H1 (cell line): ENCODE results near the gene SLC23A3. TPM values are rescaled to one million over a fixed set of nuclear protein-coding genes. Genes with fewer than 3 reads are reported as not detected.

ENCODE experiments used
- CTCF ChIA-PET: fragments of 300-600 bp; sonication (Branson Sonifier 250); formaldehyde crosslinking; loops from one replicate; lab custom pipeline; 2021; ENCODE audit not compliant: partially characterized antibody; lab: Charles Lee
- POLR2A ChIA-PET: fragments of 300-600 bp; sonication (Branson Sonifier 250); formaldehyde crosslinking; loops from one replicate; lab custom pipeline; 2021; ENCODE audit warnings: inconsistent platforms; ENCODE audit not compliant: partially characterized antibody; lab: Charles Lee
- DNase-seq, 2 experiments: peaks; one replicate each; pipeline versions ENCODE4 v3.0.0 to v3.0.0-alpha.2; 2010 to 2022; ENCODE audit warnings: low spot score in 2 of 2, low read depth in 1 of 2, mixed read lengths in 1 of 2
- FAIRE-seq: peaks from 2 replicates; lab custom pipeline; 2011; peaks lifted over from hg19 to GRCh38; lab: Jason Lieb, UNC
- H2AFZ ChIP-seq: 2 replicates; pipeline ENCODE4 v1.8.1; 2012; ENCODE audit warnings: low read length, inconsistent platforms
- H2AK5ac ChIP-seq: 2 replicates; pipeline ENCODE4 v1.6.1; 2013; ENCODE audit warnings: low read depth, low read length
- H2BK120ac ChIP-seq: replicated peaks from 2 replicates; pipeline ENCODE3; 2013; ENCODE audit warnings: low read depth, low read length, inconsistent platforms
- H2BK12ac ChIP-seq: 2 replicates; pipeline ENCODE4 v1.6.1; 2013; ENCODE audit warnings: low read depth, low read length
- H2BK15ac ChIP-seq: 2 replicates; pipeline ENCODE4 v1.6.1; 2013; ENCODE audit warnings: low read length
- H2BK20ac ChIP-seq: 2 replicates; pipeline ENCODE4 v1.6.1; 2013; ENCODE audit warnings: low read length
- H2BK5ac ChIP-seq: 2 replicates; pipeline ENCODE4 v1.6.1; 2013; ENCODE audit warnings: low read depth, low read length
- H3K14ac ChIP-seq: 2 replicates; pipeline ENCODE4 v1.6.1; 2013; ENCODE audit warnings: inconsistent platforms; ENCODE audit not compliant: insufficient read length
- H3K18ac ChIP-seq: 2 replicates; pipeline ENCODE4 v1.6.1; 2013; ENCODE audit warnings: low read length; ENCODE audit errors: extremely low read depth
- H3K23ac ChIP-seq: 2 replicates; pipeline ENCODE4 v1.6.1; 2013; ENCODE audit warnings: inconsistent platforms; ENCODE audit not compliant: insufficient read length
- H3K23me2 ChIP-seq: 2 replicates; pipeline ENCODE4 v1.6.1; 2013; ENCODE audit warnings: low read depth, low read length
- H3K27ac ChIP-seq: 2 replicates; pipeline ENCODE4 v1.6.1; 2011; ENCODE audit warnings: low read depth, low read length, inconsistent platforms
- H3K27me3 ChIP-seq, 4 experiments: replicated peaks in 1 of 4; 1 replicate in 1 of 4; 2 replicates in 3 of 4; pipeline versions ENCODE4 v1.6.1 to v1.8.1; 2011 to 2013; ENCODE audit warnings: low read length in 3 of 4, mild to moderate bottlenecking in 3 of 4, inconsistent platforms in 2 of 4, mixed read lengths in 2 of 4, moderate library complexity in 1 of 4; ENCODE audit not compliant: control insufficient read depth in 3 of 4, insufficient read depth in 3 of 4; ENCODE audit errors: extremely low read depth in 1 of 4
- H3K36me3 ChIP-seq, 4 experiments: 2 replicates each; pipeline versions ENCODE4 v1.6.1 to v1.8.1; 2011 to 2013; ENCODE audit warnings: mild to moderate bottlenecking in 4 of 4, low read length in 3 of 4, moderate library complexity in 2 of 4, control low read depth in 1 of 4, inconsistent platforms in 1 of 4; ENCODE audit not compliant: insufficient read depth in 4 of 4, control insufficient read depth in 2 of 4
- H3K4ac ChIP-seq: replicated peaks from 2 replicates; pipeline ENCODE3; 2013; ENCODE audit warnings: low read length, low read depth, mixed read lengths, inconsistent platforms; ENCODE audit not compliant: insufficient read length
- H3K4me1 ChIP-seq, 4 experiments: replicated peaks in 1 of 4; 1 replicate in 1 of 4; 2 replicates in 3 of 4; pipeline versions ENCODE4 v1.6.1 to v1.8.1; 2011 to 2013; ENCODE audit warnings: low read length in 3 of 4, inconsistent platforms in 2 of 4, mixed read lengths in 1 of 4; ENCODE audit not compliant: insufficient read depth in 4 of 4, control insufficient read depth in 3 of 4
- H3K4me2 ChIP-seq, 2 experiments: 2 replicates each; pipeline versions ENCODE4 v1.6.1 to v1.8.1; 2011 to 2013; ENCODE audit warnings: low read depth in 2 of 2, low read length in 2 of 2, control low read depth in 1 of 2, inconsistent platforms in 1 of 2, mild to moderate bottlenecking in 1 of 2; ENCODE audit not compliant: insufficient read depth in 1 of 2
- H3K4me3 ChIP-seq, 4 experiments: fragments of 200-600, 300-600 bp in 1 of 4; sonication (generic), shearing (Covaris generic), sonication (Bioruptor Twin) in 1 of 4; 2 replicates each; pipeline versions ENCODE4 v1.5.1 to v1.8.1; 2011 to 2016; ENCODE audit warnings: low read length in 4 of 4, low read depth in 3 of 4, control low read depth in 2 of 4, inconsistent platforms in 2 of 4, mild to moderate bottlenecking in 2 of 4, mixed read lengths in 1 of 4, moderate library complexity in 1 of 4; ENCODE audit not compliant: insufficient read depth in 2 of 4; ENCODE audit errors: extremely low read depth in 1 of 4
- H3K56ac ChIP-seq: replicated peaks from 2 replicates; pipeline ENCODE3; 2013; ENCODE audit warnings: low read depth, mild to moderate bottlenecking, mixed read lengths, low read length, inconsistent platforms; ENCODE audit not compliant: insufficient read length
- H3K79me1 ChIP-seq: 2 replicates; pipeline ENCODE4 v1.6.1; 2013; ENCODE audit warnings: low read depth, low read length, control low read depth
- H3K79me2 ChIP-seq, 2 experiments: 2 replicates each; pipeline versions ENCODE4 v1.6.1 to v1.8.1; 2012 to 2013; ENCODE audit warnings: low read length in 2 of 2, mild to moderate bottlenecking in 2 of 2, inconsistent platforms in 1 of 2; ENCODE audit not compliant: insufficient read depth in 2 of 2, control insufficient read depth in 1 of 2
- H3K9ac ChIP-seq, 4 experiments: replicated peaks in 1 of 4; 1 replicate in 1 of 4; 2 replicates in 3 of 4; pipeline versions ENCODE4 v1.6.1 to v1.8.1; 2011 to 2013; ENCODE audit warnings: low read depth in 3 of 4, low read length in 3 of 4, control low read depth in 2 of 4, mild to moderate bottlenecking in 2 of 4, moderate library complexity in 2 of 4, inconsistent platforms in 1 of 4; ENCODE audit errors: extremely low read depth in 1 of 4
- H3K9me3 ChIP-seq, 2 experiments: 2 replicates each; pipeline versions ENCODE4 v1.6.1 to v1.8.1; 2012 to 2013; ENCODE audit warnings: mild to moderate bottlenecking in 2 of 2, moderate library complexity in 2 of 2, control low read depth in 1 of 2, inconsistent platforms in 1 of 2, low read depth in 1 of 2, low read length in 1 of 2, mixed read lengths in 1 of 2; ENCODE audit not compliant: insufficient read depth in 2 of 2
- H4K20me1 ChIP-seq, 2 experiments: replicated peaks in 1 of 2; 2 replicates each; pipeline versions ENCODE3 to v1.8.1; 2011 to 2013; ENCODE audit warnings: inconsistent platforms in 2 of 2, low read length in 2 of 2, mild to moderate bottlenecking in 1 of 2; ENCODE audit not compliant: insufficient read depth in 2 of 2, control insufficient read depth in 1 of 2
- H4K5ac ChIP-seq: 2 replicates; pipeline ENCODE4 v1.6.1; 2013; ENCODE audit warnings: low read length, low read depth, mixed read lengths, inconsistent platforms; ENCODE audit not compliant: insufficient read length
- H4K8ac ChIP-seq: 2 replicates; pipeline ENCODE4 v1.8.0; 2013; ENCODE audit warnings: mild to moderate bottlenecking, moderate library complexity, low read length, inconsistent platforms; ENCODE audit not compliant: insufficient read depth; ENCODE audit errors: extremely low read depth
- H4K91ac ChIP-seq: replicated peaks from 2 replicates; pipeline ENCODE3; 2013; ENCODE audit warnings: low read length, mixed read lengths, inconsistent platforms; ENCODE audit not compliant: insufficient read length
- BACH1 ChIP-seq: IDR thresholded peaks from 2 replicates; pipeline ENCODE4 v1.6.1; 2012; ENCODE audit warnings: low read length, improper control_type of control experiment
- BRCA1 ChIP-seq: IDR thresholded peaks from 2 replicates; pipeline ENCODE4 v1.6.1; 2012; ENCODE audit warnings: low read depth, low read length, improper control_type of control experiment
- EP300 ChIP-seq, 2 experiments: IDR thresholded peaks; 1 replicate in 1 of 2; 2 replicates in 1 of 2; pipeline ENCODE4 v1.6.1; 2011 to 2012; ENCODE audit warnings: low read depth in 2 of 2, low read length in 2 of 2, mild to moderate bottlenecking in 2 of 2, borderline replicate concordance in 1 of 2, inconsistent platforms in 1 of 2, moderate library complexity in 1 of 2
- EZH2 ChIP-seq: fragments of 200-600 bp; sonication (generic); IDR thresholded peaks from 2 replicates; pipeline ENCODE4 v1.7.1; 2012; ENCODE audit warnings: low read depth, mild to moderate bottlenecking, moderate library complexity, low read length, inconsistent platforms; ENCODE audit not compliant: severe bottlenecking
- MAFK ChIP-seq: IDR thresholded peaks from 2 replicates; pipeline ENCODE4 v1.6.1; 2012; ENCODE audit warnings: low read depth, mild to moderate bottlenecking, improper control_type of control experiment, low read length
- PHF8 ChIP-seq: fragments of 200-600 bp; sonication (generic); conservative IDR thresholded peaks from 2 replicates; pipeline ENCODE4 v1.7.1; 2012; ENCODE audit warnings: low read depth, mild to moderate bottlenecking, inconsistent platforms, low read length, moderate library complexity
- POLR2AphosphoS5 ChIP-seq: IDR thresholded peaks from 2 replicates; pipeline ENCODE4 v1.6.1; 2011; ENCODE audit warnings: low read depth, low read length
- RBBP5 ChIP-seq: IDR thresholded peaks from 2 replicates; pipeline ENCODE4 v1.7.1; 2012; ENCODE audit warnings: low read depth, mild to moderate bottlenecking, inconsistent platforms, low read length, moderate library complexity, borderline replicate concordance
- RFX5 ChIP-seq: IDR thresholded peaks from 2 replicates; pipeline ENCODE4 v1.6.1; 2011; ENCODE audit warnings: low read depth, low read length, improper control_type of control experiment, borderline replicate concordance
- TAF7 ChIP-seq: optimal IDR thresholded peaks from 2 replicates; pipeline ENCODE3; 2011; ENCODE audit warnings: low read depth, mild to moderate bottlenecking, inconsistent platforms, low read length, moderate library complexity, borderline replicate concordance
- TEAD4 ChIP-seq: IDR thresholded peaks from 2 replicates; pipeline ENCODE4 v1.6.1; 2012; ENCODE audit warnings: low read depth, low read length, inconsistent platforms, mixed read lengths
- YY1 ChIP-seq: IDR thresholded peaks from 2 replicates; pipeline ENCODE4 v1.6.1; 2011; ENCODE audit warnings: low read depth, mild to moderate bottlenecking, low read length
- whole genome bisulfite sequencing, 2 experiments: shearing (Covaris generic) in 1 of 2; methylation state at CpG; one replicate each; pipeline versions ENCODE4 v1.1.6 to v1.1.7; 2013 to 2015; ENCODE audit warnings: low lambda C conversion rate in 2 of 2, mixed read lengths in 2 of 2, inconsistent platforms in 1 of 2, low coverage in 1 of 2, missing lambda C conversion rate in 1 of 2; ENCODE audit not compliant: insufficient replicate concordance in 2 of 2, insufficient coverage in 1 of 2, insufficient read length in 1 of 2; ENCODE audit errors: extremely low coverage in 1 of 2, missing lambda C conversion rate in 1 of 2; 5-methylcytosine and 5-hydroxymethylcytosine counted together
- polyA plus RNA-seq, 7 experiments: library from polyadenylated mRNA; depleted of rRNA in 3 of 7; stranded (reverse) in 5 of 7; unstranded in 2 of 7; fragments of >200 nt in 5 of 7; fragments of 200-250 nt in 2 of 7; gene quantifications; 1 replicate in 5 of 7; 2 replicates in 1 of 7; 4 replicates in 1 of 7; pipeline versions ENCODE4 v1.2.1 to v1.2.3, GENCODE V29; 2011 to 2013; ENCODE audit warnings: missing spikeins in 2 of 7, mixed read lengths in 2 of 7
- total RNA-seq: library from RNA; stranded (reverse); fragmentation: NEBNext Ultra II Directional; extraction: Animal tissue kit (Norgen Biotek cat#: 25700); gene quantifications from 2 replicates; pipeline ENCODE4 v1.2.1, GENCODE V29; 2021
- TF ChIP-seq, protein P1 (sequence below): IDR thresholded peaks from 2 replicates; pipeline ENCODE4 v1.6.1; 2011; ENCODE audit warnings: low read depth, mild to moderate bottlenecking, low read length; ENCODE audit not compliant: insufficient read depth

SLC23A3 gene
- total and polyA plus RNA-seq, 2 of the 8 experiments (the other 6 are each of a cell fraction or from before 2014, with no cell fraction given): 0.35 to 0.84 TPM

- H2AFZ ChIP-seq: no peak overlapping the region
- H2BK12ac ChIP-seq: no peak overlapping the region
- H3K4me3 ChIP-seq: no peak overlapping the region
- H2BK5ac ChIP-seq: no peak overlapping the region
- H3K14ac ChIP-seq: no peak overlapping the region
- H3K4ac ChIP-seq: no peak overlapping the region
- peaks cover 0 to 4% of the 10 kb centered on the region in 2 experiments for H4K20me1 ChIP-seq
- H3K79me1 ChIP-seq: peaks cover 6% of the 10 kb centered on the region
- H3K27ac ChIP-seq: no peak overlapping the region
- FAIRE-seq: no peak
- no peak overlapping the region for H4K91ac ChIP-seq
- ChIA-PET CTCF (interaction anchor here (0.9 to 8.3 kb wide), 8 partner anchors 12 to 120 kb away, joined by 3 to 71 read pairs (median 6); partner anchors contain the start of genes DNAJB2 and NHEJ1), POLR2A (interaction anchor here (1.0 to 2.8 kb wide), 3 partner anchors 10 to 105 kb away, joined by 3 to 9 read pairs (median 4); partner anchors contain the start of gene DNAJB2)
- no peak overlapping the region for H2AK5ac ChIP-seq
- no peak overlapping the region for H2BK15ac ChIP-seq
- no peak overlapping the region for H3K18ac ChIP-seq
- H4K8ac ChIP-seq: no peak overlapping the region
- peaks cover 11% of the 10 kb centered on the region; the same call in 1 of the 2 replicates for H3K23me2 ChIP-seq
- H2BK120ac ChIP-seq: no peak overlapping the region
- no peak overlapping the region; a peak in 1 of 4 replicates for H3K4me2 ChIP-seq
- no peaks in the 10 kb centered on the region for H3K9me3 ChIP-seq
- no peak overlapping the region for H2BK20ac ChIP-seq
- H3K79me2 ChIP-seq: peaks cover 0 to 8% of the 10 kb centered on the region in 2 experiments; a peak in 1 of 4 replicates
- H3K27me3 ChIP-seq: no peaks in the 10 kb centered on the region
- no peak overlapping the region for H3K9ac ChIP-seq
- DNase-seq: no peak
- H3K4me1 ChIP-seq: peaks cover 0 to 13% (median 6%) of the 10 kb centered on the region in 4 experiments; a peak in 6 of 7 replicates
- WGBS, 2 experiments: 91% methylated on average over 6 of the region's 7 CpGs; no CpG with 5 or more reads in 1 of the 2 experiments
- no peak overlapping the region for H4K5ac ChIP-seq
- no peak overlapping the region for H3K23ac ChIP-seq
- peaks cover 0 to 7% (median 3%) of the 10 kb centered on the region in 4 experiments; a peak in 3 of 8 replicates for H3K36me3 ChIP-seq
- H3K56ac ChIP-seq: no peak overlapping the region
- TF ChIP-seq EP300 (IDR thresholded peaks at IDR 0.05; ENCODE audit: borderline replicate concordance in 1 of 2, low read depth in 2 of 2, low read length in 2 of 2) (no peak), BACH1 (no peak), RFX5 (no peak), MAFK (no peak), PHF8 (no peak), BRCA1 (no peak), EZH2 (no peak), TEAD4 (no peak), YY1 (no peak), RBBP5 (no peak), POLR2AphosphoS5 (no peak), TAF7 (no peak)
- TF ChIP-seq, protein P1, sequence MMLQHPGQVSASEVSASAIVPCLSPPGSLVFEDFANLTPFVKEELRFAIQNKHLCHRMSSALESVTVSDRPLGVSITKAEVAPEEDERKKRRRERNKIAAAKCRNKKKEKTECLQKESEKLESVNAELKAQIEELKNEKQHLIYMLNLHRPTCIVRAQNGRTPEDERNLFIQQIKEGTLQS: no peak
These were observed 5.0 kb upstream of the SLC23A3 start for GRCh38 chr2:219174801-219175200.
